Naive thymus-derived CD8-positive, alpha-beta T cell (primary cell): ENCODE measurements around the gene EXD3. TPM values are rescaled to one million over a fixed set of nuclear protein-coding genes. Genes with fewer than 3 reads are reported as not detected.
"Not testable (repeated sequence)": the region's sequence is repeated elsewhere in the genome, so short reads cannot be mapped to it uniquely, and the experiment has no call there.

Source experiments
- ATAC-seq, 2 donors: fragments of 150-1000 bp; cut with Tn5 transposase in 1 of 2; sonication (Bioruptor Pico), chemical (Tn5 transposase) in 1 of 2; 1 replicate in 1 of 2; 2 replicates in 1 of 2; pipeline ENCODE4 v1.10.0; 2021; ENCODE audit warnings: mild to moderate bottlenecking in 2 of 2, moderate library complexity in 2 of 2
- POLR2A ChIA-PET: fragments of 350-600 bp; sonication (Branson Sonifier 250); formaldehyde crosslinking; loops from one replicate; lab custom pipeline; 2021; ENCODE audit warnings: antibody characterized with exemption; lab: Charles Lee
- DNase-seq, 10 donors: peaks; one replicate each; pipeline versions ENCODE4 v3.0.0 to v3.0.0-alpha.2; 2020 to 2022
- H3K27ac Mint-ChIP-seq, 10 donors: one replicate each; pipeline ENCODE4 v1.8.0; 2020 to 2022; ENCODE audit warnings: mild to moderate bottlenecking in 10 of 10, mixed read lengths in 10 of 10, moderate library complexity in 4 of 10, inconsistent platforms in 1 of 10
- H3K27me3 Mint-ChIP-seq, 5 donors: one replicate each; pipeline ENCODE4 v1.8.0; 2021 to 2022; ENCODE audit warnings: mixed read lengths in 5 of 5
- H3K36me3 Mint-ChIP-seq, 3 donors: one replicate each; pipeline ENCODE4 v1.8.0; 2020 to 2022; ENCODE audit warnings: mixed read lengths in 3 of 3, mild to moderate bottlenecking in 2 of 3, inconsistent platforms in 1 of 3
- H3K4me1 Mint-ChIP-seq, 4 donors: one replicate each; pipeline ENCODE4 v1.8.0; 2021 to 2022; ENCODE audit warnings: mixed read lengths in 4 of 4
- H3K4me3 Mint-ChIP-seq, 10 donors: one replicate each; pipeline ENCODE4 v1.8.0; 2020 to 2022; ENCODE audit warnings: mild to moderate bottlenecking in 10 of 10, mixed read lengths in 10 of 10, moderate library complexity in 6 of 10, inconsistent platforms in 1 of 10
- H3K9me3 Mint-ChIP-seq, 9 donors: one replicate each; pipeline ENCODE4 v1.8.0; 2020 to 2022; ENCODE audit warnings: mixed read lengths in 9 of 9, mild to moderate bottlenecking in 3 of 9, inconsistent platforms in 1 of 9, moderate library complexity in 1 of 9
- microRNA-seq: library from miRNA; unstranded; fragments of <30 nt; microRNA quantifications from one replicate; pipeline ENCODE4 v1.2.0, GENCODE V29; 2022; ENCODE audit warnings: borderline microRNAs expressed
- polyA plus RNA-seq, 3 donors: library from polyadenylated mRNA; unstranded; fragments of 300-500 nt; fragmentation: Illumina TruSeq; gene quantifications; one replicate each; pipeline ENCODE4 v1.2.3, GENCODE V29; 2021
- total RNA-seq, 8 experiments: library from RNA in 2 of 8; stranded (reverse) in 2 of 8; gene quantifications; one replicate each; pipeline ENCODE4 v1.2.3 and lab custom pipeline; 2021 to 2026

EXD3 gene
- total and polyA plus RNA-seq, 5 experiments from 2014 or later, result 2.6 to 28.3 (median 4.3) TPM

DNA sequence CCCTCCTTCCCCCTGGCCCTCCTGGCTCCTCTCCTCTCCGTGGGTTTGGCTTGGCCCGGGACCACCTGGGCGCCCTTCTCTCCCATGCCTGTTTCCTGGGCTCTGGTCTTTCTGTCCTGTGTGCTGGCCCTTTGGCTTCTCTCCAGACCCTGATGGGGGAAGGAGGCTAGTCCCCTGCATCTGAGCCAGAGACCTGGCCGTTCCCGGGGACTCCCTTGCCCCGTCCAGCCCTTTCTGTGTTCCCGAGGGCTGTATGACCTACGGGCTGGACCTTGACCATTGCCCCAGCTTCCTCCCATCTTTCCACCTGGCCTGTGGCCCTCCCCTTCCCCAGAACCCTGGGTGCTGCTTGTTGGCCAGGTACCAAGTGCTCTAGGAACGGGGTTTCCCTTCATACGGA, 159.5 kb downstream of the EXD3 start:
- H3K27me3 Mint-ChIP-seq, result no peaks in the 10 kb centered on the region
- H3K4me1 Mint-ChIP-seq, result peaks cover under 1 to 5% (median under 1%) of the 10 kb centered on the region in 4 donors
- DNase-seq (no peak), ATAC-seq (no peak)
- H3K4me3 Mint-ChIP-seq, result no peak overlapping the region
- H3K9me3 Mint-ChIP-seq, result no peaks in the 10 kb centered on the region
- no peak overlapping the region for H3K27ac Mint-ChIP-seq
- H3K36me3 Mint-ChIP-seq, result peaks cover 0 to 54% (median 14%) of the 10 kb centered on the region in 3 donors
- POLR2A ChIA-PET, result no interaction called here

DNA sequence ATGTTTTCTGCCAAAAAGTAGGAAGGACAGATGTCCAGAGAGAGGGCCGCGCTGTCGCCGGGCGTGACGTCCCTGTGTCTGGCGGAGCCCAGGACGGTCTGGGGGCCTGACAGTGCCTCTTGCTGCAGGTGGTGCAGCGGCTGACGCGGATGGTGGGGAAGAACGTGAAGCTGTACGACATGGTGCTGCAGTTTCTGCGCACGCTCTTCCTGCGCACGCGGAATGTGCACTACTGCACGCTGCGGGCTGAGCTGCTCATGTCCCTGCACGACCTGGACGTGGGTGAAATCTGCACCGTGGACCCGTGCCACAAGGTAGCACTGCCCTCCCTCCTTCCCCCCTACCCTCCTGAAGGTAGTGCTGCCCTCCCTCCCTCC, 160.1 kb downstream of the EXD3 start:
- Mint-ChIP-seq H3K4me1 (peaks cover 0 to 5% (median under 1%) of the 10 kb centered on the region in 4 donors), H3K27me3 (no peaks in the 10 kb centered on the region), H3K9me3 (no peaks in the 10 kb centered on the region), H3K4me3 (no peak overlapping the region), H3K36me3 (peaks cover 0 to 51% (median 13%) of the 10 kb centered on the region in 3 donors), H3K27ac (no peak overlapping the region)
- DNase-seq, result no peak
- POLR2A ChIA-PET, result no interaction called here
- no peak for ATAC-seq

- peak in 1 of 10 donors; percentile 38 for DNase-seq
- peaks cover 0 to 46% (median 9%) of the 10 kb centered on the region in 3 donors for H3K36me3 Mint-ChIP-seq
- H3K27me3 Mint-ChIP-seq, H3K9me3 Mint-ChIP-seq, H3K4me3 Mint-ChIP-seq, H3K4me1 Mint-ChIP-seq, H3K27ac Mint-ChIP-seq, ATAC-seq: not testable (repeated sequence)
- POLR2A ChIA-PET, result interaction anchor here (1.2 kb wide), 1 partner anchor 8 kb away, joined by 4 read pairs; no protein-coding TSS in a partner anchor
Observed at GRCh38 chr9:137262173-137262908, 160.6 kb downstream of the EXD3 start.

Small RNAs within 50 kb of the gene (microRNA-seq; reads per million reads assigned to microRNA genes)
- gene MIR7114, result not detected

Other genes starting within 250 kb of the EXD3 start
- gene ANAPC2, start 234.6 kb downstream of the EXD3 start, total RNA-seq, result 100 to 1,000 TPM; 143 to 146 TPM
- 1 to 10 TPM; 3.4 to 5.9 (median 4.3) TPM for gene ANAPC2, start 234.6 kb downstream of the EXD3 start, polyA plus RNA-seq
- gene SSNA1, start 234.5 kb downstream of the EXD3 start, total RNA-seq, result 10 to 100 TPM; 39.2 to 43.4 TPM
- 100 to 1,000 TPM in 2 of 3 donors, 10 to 100 TPM in 1; 97.8 to 123 (median 119) TPM for gene SSNA1, start 234.5 kb downstream of the EXD3 start, polyA plus RNA-seq
- gene TPRN, start 222.4 kb downstream of the EXD3 start, total RNA-seq, result 10 to 100 TPM; 10.1 TPM
- under 1 TPM; 0.15 to 0.42 (median 0.39) TPM for gene TPRN, start 222.4 kb downstream of the EXD3 start, polyA plus RNA-seq
- 10 to 100 TPM; 42.7 to 43.0 TPM for gene TMEM203, start 217.5 kb downstream of the EXD3 start, total RNA-seq
- gene TMEM203, start 217.5 kb downstream of the EXD3 start, polyA plus RNA-seq, result 100 to 1,000 TPM; 128 to 163 (median 155) TPM
- gene NDOR1, start 217.5 kb downstream of the EXD3 start, total RNA-seq, result 10 to 100 TPM; 35.0 to 39.8 TPM
- 1 to 10 TPM; 2.4 to 9.5 (median 5.7) TPM for gene NDOR1, start 217.5 kb downstream of the EXD3 start, polyA plus RNA-seq
- 1 to 10 TPM in 1 of 2 experiments, under 1 TPM in 1; 0.91 to 1.7 TPM for gene RNF208, start 200.9 kb downstream of the EXD3 start, total RNA-seq
- not detected for gene RNF208, start 200.9 kb downstream of the EXD3 start, polyA plus RNA-seq
- gene CYSRT1, start 198.0 kb downstream of the EXD3 start, total RNA-seq, result under 1 TPM; 0.30 to 0.47 TPM
- gene CYSRT1, start 198.0 kb downstream of the EXD3 start, polyA plus RNA-seq, result not detected
- under 1 TPM in 1 of 2 experiments, not detected in 1; 0.21 TPM for gene RNF224, start 195.7 kb downstream of the EXD3 start, total RNA-seq
- gene RNF224, start 195.7 kb downstream of the EXD3 start, polyA plus RNA-seq, result not detected
- not detected for gene SLC34A3, start 192.3 kb downstream of the EXD3 start, total RNA-seq
- gene SLC34A3, start 192.3 kb downstream of the EXD3 start, polyA plus RNA-seq, result not detected
- 10 to 100 TPM; 60.2 TPM for gene TUBB4B, start 181.9 kb downstream of the EXD3 start, total RNA-seq
- 10 to 100 TPM; 10.8 to 23.4 (median 22.5) TPM for gene TUBB4B, start 181.9 kb downstream of the EXD3 start, polyA plus RNA-seq
- not detected for gene STPG3, start 171.9 kb downstream of the EXD3 start, total RNA-seq
- gene STPG3, start 171.9 kb downstream of the EXD3 start, polyA plus RNA-seq, result not detected
- gene NELFB, start 167.8 kb downstream of the EXD3 start, total RNA-seq, result 10 to 100 TPM; 42.4 to 45.9 TPM
- 10 to 100 TPM; 20.4 to 29.7 (median 25.0) TPM for gene NELFB, start 167.8 kb downstream of the EXD3 start, polyA plus RNA-seq
- 1 to 10 TPM in 1 of 2 experiments, under 1 TPM in 1; 0.91 to 1.4 TPM for gene TOR4A, start 145.4 kb downstream of the EXD3 start, total RNA-seq
- gene TOR4A, start 145.4 kb downstream of the EXD3 start, polyA plus RNA-seq, result under 1 TPM in 2 of 3 donors, not detected in 1; 0.12 to 0.15 TPM
- 1 to 10 TPM; 2.4 to 2.5 TPM for gene NRARP, start 120.9 kb downstream of the EXD3 start, total RNA-seq
- not detected for gene NRARP, start 120.9 kb downstream of the EXD3 start, polyA plus RNA-seq
- 1 to 10 TPM; 4.1 to 4.5 TPM for gene NOXA1, start 231 bp upstream of the EXD3 start, total RNA-seq
- gene NOXA1, start 231 bp upstream of the EXD3 start, polyA plus RNA-seq, result 1 to 10 TPM in 2 of 3 donors, under 1 TPM in 1; 0.75 to 1.1 (median 1.1) TPM
- gene ENTPD8, start 18.2 kb upstream of the EXD3 start, total RNA-seq, result not detected
- gene ENTPD8, start 18.2 kb upstream of the EXD3 start, polyA plus RNA-seq, result not detected
- 10 to 100 TPM; 19.1 to 19.3 TPM for gene NSMF, start 36.2 kb upstream of the EXD3 start, total RNA-seq
- gene NSMF, start 36.2 kb upstream of the EXD3 start, polyA plus RNA-seq, result 10 to 100 TPM in 1 of 3 donors, 1 to 10 TPM in 2; 7.7 to 14.7 (median 8.2) TPM
- gene PNPLA7, start 127.2 kb upstream of the EXD3 start, total RNA-seq, result 10 to 100 TPM; 14.5 to 15.7 TPM
- gene PNPLA7, start 127.2 kb upstream of the EXD3 start, polyA plus RNA-seq, result 1 to 10 TPM; 1.2 to 2.3 (median 1.9) TPM
- 100 to 1,000 TPM in 1 of 2 experiments, 10 to 100 TPM in 1; 93.5 to 104 TPM for gene MRPL41, start 128.7 kb upstream of the EXD3 start, total RNA-seq
- 10 to 100 TPM; 36.7 to 46.5 (median 43.0) TPM for gene MRPL41, start 128.7 kb upstream of the EXD3 start, polyA plus RNA-seq
- 10 to 100 TPM; 76.9 to 80.7 TPM for gene DPH7, start 155.8 kb upstream of the EXD3 start, total RNA-seq
- gene DPH7, start 155.8 kb upstream of the EXD3 start, polyA plus RNA-seq, result 10 to 100 TPM; 26.2 to 32.8 (median 29.8) TPM
- gene ZMYND19, start 167.3 kb upstream of the EXD3 start, total RNA-seq, result 10 to 100 TPM; 25.5 to 27.5 TPM
- 10 to 100 TPM in 1 of 3 donors, 1 to 10 TPM in 2; 5.5 to 15.7 (median 7.7) TPM for gene ZMYND19, start 167.3 kb upstream of the EXD3 start, polyA plus RNA-seq
- 10 to 100 TPM; 83.2 to 86.8 TPM for gene ARRDC1, start 182.5 kb upstream of the EXD3 start, total RNA-seq
- gene ARRDC1, start 182.5 kb upstream of the EXD3 start, polyA plus RNA-seq, result 10 to 100 TPM; 27.2 to 42.4 (median 32.9) TPM
- gene EHMT1, start 195.8 kb upstream of the EXD3 start, total RNA-seq, result 100 to 1,000 TPM; 111 to 113 TPM
- 10 to 100 TPM; 20.9 to 34.4 (median 23.0) TPM for gene EHMT1, start 195.8 kb upstream of the EXD3 start, polyA plus RNA-seq